Panc1 (cell line): ENCODE measurements around the gene DEXI.

Experiments
- CTCF ChIP-seq: fragments of 450-650 bp; IDR thresholded peaks from 2 replicates; pipeline ENCODE4 v1.5.1; 2017; ENCODE audit warnings: mild to moderate bottlenecking
- POLR2AphosphoS5 ChIP-seq: IDR thresholded peaks from 2 replicates; pipeline ENCODE4 v1.6.1; 2012; ENCODE audit warnings: mild to moderate bottlenecking, low read depth, low read length, moderate library complexity

GRCh38 chr16:10907757-10908045 lies 34.6 kb downstream of the DEXI start:
- TF ChIP-seq CTCF (no peak), POLR2AphosphoS5 (no peak)
